Measurements from ENCODE around the gene SFRP5. TPM values are rescaled to one million over a fixed set of nuclear protein-coding genes. Genes with fewer than 3 reads are reported as not detected.

SFRP5 gene
- total RNA-seq, 2 donors from 2014 or later, result not detected

- no peak for ATAC-seq
- H3K27ac Mint-ChIP-seq, result no peak overlapping the region
Observed at GRCh38 chr10:97800474-97800873, 28.7 kb upstream of the SFRP5 start.

GRCh38 chr10:97798958-97799610 is 27.3 kb upstream of the SFRP5 start:
- H3K4me3 Mint-ChIP-seq, result no peak overlapping the region
- H3K36me3 Mint-ChIP-seq (ENCODE audit: low read depth), result peaks cover 2% of the 10 kb centered on the region
- H3K4me1 Mint-ChIP-seq, result peaks cover 20% of the 10 kb centered on the region
- H3K27me3 Mint-ChIP-seq, result peaks cover 4% of the 10 kb centered on the region
- no peak for DNase-seq
- ATAC-seq, result no peak
- H3K27ac Mint-ChIP-seq, result no peak overlapping the region
- no peaks in the 10 kb centered on the region for H3K9me3 ChIP-seq (ENCODE audit: control insufficient read depth, low read length, poor library complexity, severe bottlenecking)

More at GRCh38 chr10:97800474-97800873, 28.7 kb upstream of the SFRP5 start:
- H3K4me3 Mint-ChIP-seq, result no peak overlapping the region
- DNase-seq, result no peak
- peaks cover 2% of the 10 kb centered on the region for H3K36me3 Mint-ChIP-seq (ENCODE audit: low read depth)
- no peaks in the 10 kb centered on the region for H3K9me3 ChIP-seq (ENCODE audit: control insufficient read depth, low read length, poor library complexity, severe bottlenecking)
- H3K27me3 Mint-ChIP-seq, result peaks cover 4% of the 10 kb centered on the region
- peaks cover 25% of the 10 kb centered on the region for H3K4me1 Mint-ChIP-seq

- DNase-seq (no peak), ATAC-seq (peak; percentile 72)
- H3K36me3 Mint-ChIP-seq (ENCODE audit: low read depth), result peaks cover 2% of the 10 kb centered on the region
- H3K4me1 Mint-ChIP-seq, result peaks cover 22% of the 10 kb centered on the region
- peak overlapping the region; percentile 85 for H3K27ac Mint-ChIP-seq
- H3K27me3 Mint-ChIP-seq, result peaks cover 4% of the 10 kb centered on the region
- no peaks in the 10 kb centered on the region for H3K9me3 ChIP-seq (ENCODE audit: control insufficient read depth, low read length, poor library complexity, severe bottlenecking)
- H3K4me3 Mint-ChIP-seq, result peak overlapping the region; percentile 74
Observed at GRCh38 chr10:97796651-97797050, 24.9 kb upstream of the SFRP5 start.

- Mint-ChIP-seq H3K27me3 (peaks cover 2% of the 10 kb centered on the region), H3K4me1 (peaks cover 22% of the 10 kb centered on the region), H3K27ac (peak overlapping the region; percentile 85), H3K4me3 (no peak overlapping the region), H3K36me3 (ENCODE audit: low read depth) (peaks cover 2% of the 10 kb centered on the region)
- H3K9me3 ChIP-seq (ENCODE audit: control insufficient read depth, low read length, poor library complexity, severe bottlenecking), result no peaks in the 10 kb centered on the region
- no peak for DNase-seq
- no peak for ATAC-seq
Observed at GRCh38 chr10:97795886-97796285, 24.1 kb upstream of the SFRP5 start.

- H3K36me3 Mint-ChIP-seq (ENCODE audit: low read depth), result no peaks in the 10 kb centered on the region
- H3K27me3 Mint-ChIP-seq, result peaks cover 7% of the 10 kb centered on the region
- no peaks in the 10 kb centered on the region for H3K9me3 ChIP-seq (ENCODE audit: control insufficient read depth, low read length, poor library complexity, severe bottlenecking)
- peaks cover 18% of the 10 kb centered on the region for H3K4me1 Mint-ChIP-seq
- DNase-seq (peak; percentile 52 to 68 (median 53)), ATAC-seq (peak; percentile 76)
- no peak overlapping the region for H3K4me3 Mint-ChIP-seq
- peak overlapping the region; percentile 41 for H3K27ac Mint-ChIP-seq
Observed at GRCh38 chr10:97791824-97792721, 20.3 kb upstream of the SFRP5 start.

GRCh38 chr10:97789770-97790397 is 18.1 kb upstream of the SFRP5 start:
- no peak for ATAC-seq
- no peak for DNase-seq
- peaks cover 6% of the 10 kb centered on the region for H3K4me1 Mint-ChIP-seq
- H3K4me3 Mint-ChIP-seq, result no peak overlapping the region
- H3K27me3 Mint-ChIP-seq, result peaks cover 7% of the 10 kb centered on the region
- H3K27ac Mint-ChIP-seq, result no peak overlapping the region
- H3K9me3 ChIP-seq (ENCODE audit: control insufficient read depth, low read length, poor library complexity, severe bottlenecking), result no peaks in the 10 kb centered on the region
- H3K36me3 Mint-ChIP-seq (ENCODE audit: low read depth), result no peaks in the 10 kb centered on the region

GRCh38 chr10:97788552-97789442 is 17.0 kb upstream of the SFRP5 start:
- DNase-seq, result no peak
- Mint-ChIP-seq H3K27ac (no peak overlapping the region), H3K4me1 (peaks cover 6% of the 10 kb centered on the region), H3K4me3 (no peak overlapping the region), H3K36me3 (ENCODE audit: low read depth) (no peaks in the 10 kb centered on the region), H3K27me3 (peaks cover 7% of the 10 kb centered on the region)
- ATAC-seq, result no peak
- H3K9me3 ChIP-seq (ENCODE audit: control insufficient read depth, low read length, poor library complexity, severe bottlenecking), result no peaks in the 10 kb centered on the region

GRCh38 chr10:97785731-97786130 is 13.9 kb upstream of the SFRP5 start:
- Mint-ChIP-seq H3K27ac (no peak overlapping the region), H3K36me3 (ENCODE audit: low read depth) (no peaks in the 10 kb centered on the region), H3K27me3 (peaks cover 7% of the 10 kb centered on the region), H3K4me1 (peaks cover 16% of the 10 kb centered on the region), H3K4me3 (no peak overlapping the region)
- no peaks in the 10 kb centered on the region for H3K9me3 ChIP-seq (ENCODE audit: control insufficient read depth, low read length, poor library complexity, severe bottlenecking)
- DNase-seq (no peak), ATAC-seq (no peak)

- Mint-ChIP-seq H3K4me1 (peaks cover 17% of the 10 kb centered on the region), H3K27ac (no peak overlapping the region), H3K4me3 (no peak overlapping the region), H3K36me3 (ENCODE audit: low read depth) (no peaks in the 10 kb centered on the region), H3K27me3 (peaks cover 7% of the 10 kb centered on the region)
- ATAC-seq (no peak), DNase-seq (no peak)
- no peaks in the 10 kb centered on the region for H3K9me3 ChIP-seq (ENCODE audit: control insufficient read depth, low read length, poor library complexity, severe bottlenecking)
Observed at GRCh38 chr10:97785231-97785630, 13.4 kb upstream of the SFRP5 start.

GRCh38 chr10:97784200-97784810 is 12.5 kb upstream of the SFRP5 start:
- ATAC-seq (no peak), DNase-seq (no peak)
- Mint-ChIP-seq H3K27ac (no peak overlapping the region), H3K4me1 (peaks cover 18% of the 10 kb centered on the region), H3K27me3 (peaks cover 7% of the 10 kb centered on the region), H3K36me3 (ENCODE audit: low read depth) (no peaks in the 10 kb centered on the region), H3K4me3 (no peak overlapping the region)
- H3K9me3 ChIP-seq (ENCODE audit: control insufficient read depth, low read length, poor library complexity, severe bottlenecking), result no peaks in the 10 kb centered on the region

- peak overlapping the region; percentile 58 for H3K4me3 Mint-ChIP-seq
Observed at GRCh38 chr10:97782455-97783228, 10.8 kb upstream of the SFRP5 start.

More at GRCh38 chr10:97782455-97783228, 10.8 kb upstream of the SFRP5 start:
- H3K27me3 Mint-ChIP-seq, result peaks cover 5% of the 10 kb centered on the region
- DNase-seq (no peak), ATAC-seq (no peak)
- H3K4me1 Mint-ChIP-seq, result peaks cover 23% of the 10 kb centered on the region
- peak overlapping the region; percentile 72 for H3K27ac Mint-ChIP-seq
- H3K9me3 ChIP-seq (ENCODE audit: control insufficient read depth, low read length, poor library complexity, severe bottlenecking), result no peaks in the 10 kb centered on the region
- no peaks in the 10 kb centered on the region for H3K36me3 Mint-ChIP-seq (ENCODE audit: low read depth)

Measured in T-helper 17 cell (primary cell).